DOHH2 (cell line): ENCODE measurements around the gene VWA3B.

Experiments
- CTCF ChIP-seq: fragments of 200-600 bp; sonication (generic); IDR thresholded peaks from one replicate; pipeline ENCODE4 v1.5.1; 2014; ENCODE audit warnings: antibody characterized with exemption, mild to moderate bottlenecking, low read depth, low read length; ENCODE audit not compliant: poor library complexity, severe bottlenecking
- EZH2phosphoT487 ChIP-seq: fragments of 200-600 bp; sonication (generic); IDR thresholded peaks from 2 replicates; pipeline ENCODE4 v1.6.1; 2017; ENCODE audit warnings: borderline replicate concordance, mild to moderate bottlenecking, antibody characterized with exemption, low read length, moderate library complexity, mixed read lengths

DNA sequence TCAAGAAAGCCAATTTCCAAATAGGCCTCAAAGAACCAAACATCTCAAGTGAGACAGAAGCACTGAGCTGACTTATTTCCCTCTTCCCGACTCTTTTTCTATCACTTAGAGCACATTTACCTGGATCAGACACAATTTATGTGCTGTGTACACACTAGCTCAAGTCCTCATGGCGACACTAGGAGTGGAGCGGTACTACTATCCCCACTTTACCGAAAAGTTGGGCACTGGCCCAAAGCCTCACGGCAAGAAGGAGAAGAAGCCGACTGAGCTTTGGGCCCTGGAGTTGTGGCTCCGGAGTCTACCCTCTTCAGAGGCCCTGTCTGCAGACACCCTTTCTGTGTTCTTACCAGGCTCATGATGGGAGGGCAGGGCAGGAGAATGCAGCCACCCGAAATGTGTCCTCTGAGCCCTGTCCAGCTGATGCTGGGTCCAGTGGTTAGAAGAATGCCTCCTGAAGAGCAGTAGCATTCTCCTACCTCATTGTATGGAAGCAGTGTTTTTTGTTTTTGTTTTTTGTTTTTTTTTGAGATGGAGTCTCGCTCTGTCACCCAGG is 167.6 kb downstream of the VWA3B start:
- no peak for TF ChIP-seq CTCF
- no peak for TF ChIP-seq EZH2phosphoT487
